ENCODE data around the gene CDH5. TPM values are rescaled to one million over a fixed set of nuclear protein-coding genes. Genes with fewer than 3 reads are reported as not detected.

CDH5 gene
- total and polyA plus RNA-seq, 2 of the 4 experiments (the other 2 are of a cell fraction) = not detected

DNA sequence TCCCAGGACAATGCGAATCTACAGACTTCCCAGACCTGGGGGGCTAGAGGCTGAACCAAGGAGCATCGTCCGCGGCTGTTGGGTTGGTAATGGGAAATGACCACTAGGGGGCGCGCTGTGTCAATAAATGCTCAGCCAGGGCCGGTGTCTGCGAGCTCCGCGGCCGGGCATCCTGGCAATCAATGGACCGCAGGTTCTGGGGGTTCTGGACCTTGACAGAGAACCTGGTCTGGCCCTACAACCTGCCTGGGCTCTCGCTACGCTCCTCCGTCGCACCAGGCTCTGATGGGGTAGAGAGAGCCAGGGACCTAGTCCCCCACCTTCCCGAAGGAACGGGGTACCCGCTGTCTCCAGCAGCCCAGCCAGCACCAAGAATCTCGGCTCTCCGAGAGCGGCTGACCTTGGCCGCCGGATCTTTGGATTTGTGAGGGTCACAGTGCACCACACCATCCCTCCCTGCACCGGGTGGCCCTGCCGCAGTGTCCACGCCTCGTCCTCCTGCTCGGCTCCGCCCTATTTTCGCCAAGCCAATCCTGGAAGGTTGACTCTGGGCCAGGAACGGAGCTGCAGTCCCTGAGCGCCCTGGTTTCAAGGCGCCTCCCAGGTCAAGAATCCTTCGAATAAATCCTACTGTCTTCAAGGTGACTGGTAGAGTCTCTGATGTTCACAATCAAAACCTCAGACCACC is 40.2 kb downstream of the CDH5 start (continued):
- no peak for TF ChIP-seq MAZ (IDR thresholded peaks at IDR 0.05; ENCODE audit: borderline replicate concordance, low read depth, low read length)
- no peak for TF ChIP-seq RCOR1 (IDR thresholded peaks at IDR 0.05; ENCODE audit: insufficient replicate concordance, low read length)

Measured in IMR-90 (cell line).